ENCODE results near the gene AGPAT2. TPM values are rescaled to one million over a fixed set of nuclear protein-coding genes. Genes with fewer than 3 reads are reported as not detected.

AGPAT2 gene
- 13.5 and 14.7 TPM in 2 replicates for total RNA-seq

GRCh38 chr9:136686794-136687711 is at the start of gene AGPAT2:
Gene AGPAT2 (minus strand): TSS chr9:136687457. CDS start chr9:136687357, 100 bp downstream.
- intact Hi-C loops (cut with micrococcal nuclease) = loop anchor here (1.0 kb wide), 4 partner anchors 14 to 204 kb away; partner anchors contain the start of genes DIPK1B and SEC16A

DNA sequence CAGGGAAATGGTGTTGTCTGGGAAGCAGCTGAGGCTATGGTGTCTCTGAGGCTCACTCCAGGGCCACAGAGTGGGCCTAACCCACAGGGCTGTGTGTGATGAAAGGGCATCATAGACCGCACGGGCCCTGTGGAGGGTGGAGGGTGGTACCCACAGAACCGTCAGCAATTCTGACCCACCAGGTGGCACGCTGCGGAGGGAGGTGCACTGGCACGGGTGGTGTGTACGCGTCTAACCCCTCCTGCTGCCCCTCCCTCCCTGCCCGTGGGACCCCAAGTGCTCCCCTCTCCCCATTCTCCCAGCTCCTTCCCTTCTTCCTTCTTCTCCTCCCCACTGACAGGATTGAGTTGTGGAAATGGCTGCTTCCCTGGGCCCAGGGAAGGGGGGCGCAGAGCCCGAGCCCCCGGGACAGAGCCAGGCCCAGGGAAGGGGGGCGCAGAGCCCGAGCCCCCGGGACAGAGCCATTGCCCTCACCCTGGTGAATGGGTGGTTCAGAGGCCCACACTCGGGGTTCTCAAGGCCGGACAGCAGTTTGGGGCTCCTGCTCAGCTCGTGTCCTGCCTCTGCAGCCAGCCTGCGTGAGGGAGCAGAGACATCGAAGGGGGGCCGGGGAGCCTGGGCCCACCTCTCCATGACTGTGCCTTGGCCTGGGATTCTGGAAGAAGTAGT is 48.7 kb upstream of the AGPAT2 start:
- intact Hi-C loops (cut with micrococcal nuclease) = no loop called here

DNA sequence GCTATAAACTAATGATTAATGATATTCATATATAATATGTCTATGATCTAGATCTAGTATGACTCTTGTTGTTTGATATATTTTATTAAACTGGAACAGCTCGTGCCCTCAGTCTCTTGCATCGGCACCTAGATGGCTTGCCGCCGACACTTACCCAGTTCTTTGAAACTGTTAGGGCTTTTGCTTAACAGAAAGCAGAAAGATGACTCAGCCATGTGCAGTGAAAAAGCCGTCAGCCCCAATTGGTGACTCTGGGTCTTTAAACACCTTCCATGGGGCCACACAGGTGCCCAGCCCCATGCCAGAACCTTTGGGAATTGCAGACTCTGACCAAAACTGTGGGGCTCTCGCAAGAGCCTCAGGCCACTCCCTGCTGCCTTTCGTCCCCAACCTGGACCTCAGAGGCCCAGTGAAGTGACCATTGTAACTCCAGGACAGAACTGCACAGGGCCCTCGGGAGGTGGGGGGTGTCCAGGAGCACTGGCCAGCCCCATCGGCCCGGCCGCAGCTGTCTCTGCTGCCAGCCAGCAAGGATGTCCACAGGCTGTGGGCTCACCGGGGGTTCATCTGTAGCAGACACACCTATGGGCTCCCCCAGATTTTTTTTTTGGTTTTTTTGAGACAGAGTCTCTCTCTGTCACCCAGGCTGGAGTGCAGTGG is 47.7 kb upstream of the AGPAT2 start:
- intact Hi-C loops (cut with micrococcal nuclease) = no loop called here

GRCh38 chr9:136733611-136734010 is 46.4 kb upstream of the AGPAT2 start:
- intact Hi-C loops (cut with micrococcal nuclease) = no loop called here

DNA sequence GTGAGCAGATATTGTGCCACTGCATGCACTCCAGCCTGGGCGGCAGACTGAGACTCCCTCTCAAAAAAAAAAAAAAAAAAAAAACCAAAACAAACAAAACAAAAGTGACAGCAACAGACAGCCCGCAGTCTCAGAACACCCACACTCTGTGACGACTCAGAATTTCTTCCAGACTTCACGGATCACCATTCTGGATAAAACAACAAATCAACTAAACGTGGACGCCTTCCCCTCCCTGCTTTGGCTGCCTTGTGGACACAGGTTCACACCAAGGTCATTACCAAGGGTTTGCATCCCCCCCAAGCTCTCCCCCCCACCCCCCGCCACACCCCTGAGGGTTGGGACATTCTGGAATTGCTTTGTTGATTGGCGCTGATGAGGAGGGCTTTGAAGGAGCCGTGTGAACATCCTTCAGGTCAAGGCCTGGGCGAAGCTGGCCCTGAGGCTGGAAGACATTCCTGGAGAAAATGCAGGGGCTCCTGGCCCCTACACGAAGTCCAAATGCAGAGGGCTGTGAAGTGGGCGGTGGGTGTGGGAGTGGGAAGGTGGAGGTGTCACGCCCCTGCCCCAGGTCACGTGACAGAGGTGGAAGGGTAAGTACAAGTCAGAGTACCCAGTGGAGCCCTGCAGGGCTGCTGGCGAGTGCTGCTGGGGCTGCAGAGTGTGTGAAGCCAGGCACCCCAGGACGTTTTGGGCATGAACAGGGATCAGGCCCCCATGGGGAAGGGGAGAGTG is 45.4 kb upstream of the AGPAT2 start:
- intact Hi-C loops (cut with micrococcal nuclease) = no loop called here

DNA sequence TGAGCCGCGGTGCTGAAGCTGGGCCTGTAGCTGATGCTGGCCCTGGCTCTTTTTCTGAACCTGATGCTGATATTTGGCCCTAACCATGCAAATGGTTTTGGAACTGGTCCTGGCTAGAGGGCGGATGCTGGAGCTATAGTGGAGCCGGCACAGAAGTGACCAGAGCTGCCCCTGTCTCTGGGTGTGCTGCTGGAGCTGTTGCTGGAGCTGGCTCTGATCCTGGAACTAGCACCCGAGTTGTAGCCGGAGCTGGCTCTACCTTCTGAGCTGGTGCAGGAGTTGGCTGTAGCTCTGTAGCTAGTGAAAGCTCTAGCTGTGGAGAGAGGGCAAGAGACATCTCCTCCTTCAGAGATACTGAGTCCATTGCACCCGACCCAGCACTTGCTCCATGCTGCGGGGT is 42.7 kb upstream of the AGPAT2 start:
- intact Hi-C loops (cut with micrococcal nuclease) = no loop called here

DNA sequence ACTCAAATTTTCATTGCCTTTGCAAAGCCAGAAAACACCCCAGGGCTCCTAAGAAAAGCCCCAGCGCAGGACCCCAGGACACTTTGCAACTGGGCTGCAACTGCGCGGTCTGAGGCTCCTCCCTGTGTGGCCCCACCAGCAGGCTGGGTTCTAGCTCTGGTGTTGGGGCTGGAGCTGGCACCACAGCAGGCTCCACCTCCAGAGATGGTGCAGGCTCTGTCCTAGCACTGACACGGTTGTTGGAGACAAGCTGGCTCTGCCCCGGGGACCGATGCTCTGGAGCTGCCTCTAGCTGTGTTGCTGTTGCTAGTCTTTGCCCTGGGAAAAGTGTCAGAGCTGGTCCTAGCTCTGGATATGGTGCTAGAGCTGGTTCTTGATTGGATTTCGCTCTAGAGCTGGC is 41.9 kb upstream of the AGPAT2 start:
- intact Hi-C loops (cut with micrococcal nuclease) = no loop called here

GRCh38 chr9:136728548-136729123 is 41.4 kb upstream of the AGPAT2 start:
- intact Hi-C loops (cut with micrococcal nuclease) = loop anchor here (1.0 kb wide), 1 partner anchor 41 kb away; the partner anchor contains the start of gene AGPAT2

DNA sequence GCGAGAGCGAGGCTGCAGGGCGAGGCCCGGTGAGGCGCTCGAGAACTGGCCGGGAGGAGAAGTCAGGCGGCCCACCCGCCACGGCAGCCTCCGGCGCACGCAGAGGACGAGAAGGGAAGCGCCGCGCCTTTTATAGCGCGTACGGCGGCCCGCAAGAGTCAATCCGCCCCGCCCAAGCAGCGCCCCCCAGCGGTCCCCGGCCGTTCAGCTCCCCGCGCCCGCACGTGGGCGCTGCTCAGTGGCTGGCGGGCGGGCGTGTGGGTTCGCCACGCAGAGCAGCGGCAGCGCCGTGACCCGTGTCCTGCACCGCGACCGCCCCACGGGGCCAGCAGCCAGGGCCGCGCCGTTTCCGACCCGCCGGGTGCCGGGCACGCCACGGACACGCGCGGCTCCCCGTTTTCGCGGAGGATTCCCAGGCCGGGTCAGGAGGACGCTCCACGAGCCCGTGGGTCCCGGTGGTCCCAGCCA is 40.9 kb upstream of the AGPAT2 start:
- intact Hi-C loops (cut with micrococcal nuclease) = loop anchor here (1.0 kb wide), 1 partner anchor 41 kb away; the partner anchor contains the start of gene AGPAT2

DNA sequence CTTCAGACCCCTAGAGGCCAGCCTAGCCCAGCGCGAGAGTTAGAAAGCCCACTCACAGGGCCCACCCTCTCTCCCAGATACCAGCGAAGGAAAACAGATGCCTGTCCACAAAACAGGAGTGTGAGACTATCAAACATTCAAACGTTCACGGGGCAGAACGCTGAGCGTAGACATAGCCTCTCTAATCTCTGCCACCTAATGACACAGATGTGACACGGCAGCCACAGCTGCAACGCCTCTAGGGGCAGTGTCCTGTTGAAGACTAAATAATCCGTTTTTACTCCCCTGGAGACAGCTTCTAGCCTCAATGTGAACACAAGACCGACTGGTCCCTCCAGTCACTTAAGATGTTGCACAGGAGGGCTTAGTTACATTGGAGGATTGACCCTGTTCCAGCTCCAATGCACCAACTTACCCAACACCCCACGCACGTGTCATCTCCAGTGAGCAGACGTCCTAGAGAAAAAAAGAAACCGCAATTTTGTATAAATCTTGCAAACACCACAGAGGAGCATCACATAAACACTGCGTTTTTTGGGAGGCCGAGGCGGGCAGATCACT is 39.5 kb upstream of the AGPAT2 start:
- intact Hi-C loops (cut with micrococcal nuclease) = loop anchor here (1.0 kb wide), 2 partner anchors 25 to 243 kb away; partner anchors contain the start of gene SEC16A

DNA sequence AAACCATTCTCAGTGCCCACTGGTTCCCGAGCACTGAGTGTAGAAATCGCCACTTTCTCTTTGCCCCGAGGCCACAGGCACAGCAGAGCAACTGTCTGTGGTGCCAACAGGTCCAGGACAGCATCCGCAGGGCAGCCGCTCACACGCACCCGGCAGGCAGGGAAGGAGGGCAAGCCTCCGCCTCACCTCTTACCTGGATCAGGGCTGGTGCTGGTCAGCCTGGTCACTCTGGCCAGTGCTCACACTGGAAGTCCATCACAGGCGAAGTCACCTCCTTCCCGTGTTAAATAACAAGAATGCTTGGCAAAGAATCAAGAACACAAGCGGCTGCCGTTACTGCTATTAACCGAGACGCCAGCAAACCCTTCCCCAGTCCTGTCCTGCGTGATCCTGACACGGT is 38.9 kb upstream of the AGPAT2 start:
- intact Hi-C loops (cut with micrococcal nuclease) = no loop called here

GRCh38 chr9:136725612-136726011 is 38.4 kb upstream of the AGPAT2 start:
- intact Hi-C loops (cut with micrococcal nuclease) = no loop called here

DNA sequence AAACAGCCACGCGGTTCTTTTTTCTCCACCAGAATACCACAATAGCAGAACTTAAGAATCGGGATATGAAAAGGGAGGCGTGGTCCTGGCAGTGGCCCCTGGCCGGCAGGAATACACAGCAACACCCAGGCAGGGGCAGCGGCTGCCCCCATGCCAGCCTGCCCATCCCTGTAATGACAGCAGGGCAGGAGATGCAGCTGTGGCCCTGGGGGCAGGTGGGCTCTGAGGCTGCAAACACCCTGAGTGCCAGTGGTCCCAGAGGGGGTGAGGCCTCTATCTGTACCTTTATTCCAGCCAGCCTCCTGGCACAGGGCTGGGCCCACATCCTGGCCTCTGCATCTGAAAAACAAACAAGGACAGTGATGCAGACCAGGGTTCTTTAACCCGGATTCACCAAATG is 37.5 kb upstream of the AGPAT2 start:
- intact Hi-C loops (cut with micrococcal nuclease) = no loop called here

DNA sequence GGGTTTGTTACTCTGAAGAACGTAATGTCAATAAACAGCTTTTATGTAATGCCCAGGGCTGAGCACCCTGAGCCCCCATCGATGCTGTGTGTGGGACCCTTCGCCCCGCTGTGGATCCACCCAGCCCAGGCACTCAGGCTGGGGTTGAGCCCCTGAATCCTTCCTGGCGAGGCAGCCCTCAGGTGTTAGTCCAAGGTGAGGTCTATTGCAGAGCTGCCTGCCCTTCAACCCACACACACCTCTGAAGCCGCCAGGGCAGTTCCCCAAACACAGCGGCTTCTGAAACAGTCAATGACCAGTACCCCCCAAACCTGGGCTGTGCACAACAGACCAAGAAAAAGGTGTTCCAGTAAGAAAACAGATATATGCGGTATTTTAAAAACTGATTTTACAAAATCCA is 36.7 kb upstream of the AGPAT2 start:
- intact Hi-C loops (cut with micrococcal nuclease) = no loop called here

DNA sequence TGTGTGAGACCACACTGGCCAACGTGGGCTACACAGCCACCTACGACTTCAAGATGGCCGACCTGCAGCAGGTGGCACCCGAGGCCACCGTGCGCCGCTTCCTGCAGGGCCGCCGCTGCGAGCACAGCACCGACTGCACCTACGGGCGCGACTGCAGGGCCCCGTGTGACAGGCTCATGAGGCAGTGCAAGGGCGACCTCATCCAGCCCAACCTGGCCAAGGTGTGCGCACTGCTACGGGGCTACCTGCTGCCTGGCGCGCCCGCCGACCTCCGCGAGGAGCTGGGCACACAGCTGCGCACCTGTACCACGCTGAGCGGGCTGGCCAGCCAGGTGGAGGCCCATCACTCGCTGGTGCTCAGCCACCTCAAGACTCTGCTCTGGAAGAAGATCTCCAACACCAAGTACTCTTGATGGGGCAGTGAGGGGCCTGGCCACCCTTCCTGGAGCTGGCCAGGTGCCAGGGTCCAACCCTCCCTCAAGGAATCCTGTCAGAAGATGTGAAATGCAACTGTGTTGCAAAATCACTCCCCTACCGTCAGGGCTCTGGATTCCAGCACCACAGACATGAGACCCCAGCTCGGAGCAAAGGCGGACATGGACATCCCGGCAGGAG is 36.2 kb upstream of the AGPAT2 start:
- intact Hi-C loops (cut with micrococcal nuclease) = no loop called here

DNA sequence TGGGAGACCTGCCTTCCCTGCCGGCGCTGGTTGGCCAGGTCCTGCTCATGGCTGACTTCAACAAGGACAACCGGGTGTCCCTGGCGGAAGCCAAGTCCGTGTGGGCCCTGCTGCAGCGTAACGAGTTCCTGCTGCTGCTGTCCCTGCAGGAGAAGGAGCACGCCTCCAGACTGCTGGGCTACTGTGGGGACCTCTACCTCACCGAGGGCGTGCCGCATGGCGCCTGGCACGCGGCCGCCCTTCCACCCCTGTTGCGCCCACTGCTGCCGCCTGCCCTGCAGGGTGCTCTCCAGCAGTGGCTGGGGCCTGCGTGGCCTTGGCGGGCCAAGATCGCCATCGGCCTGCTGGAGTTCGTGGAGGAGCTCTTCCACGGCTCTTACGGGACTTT is 35.7 kb upstream of the AGPAT2 start:
- intact Hi-C loops (cut with micrococcal nuclease) = no loop called here

- intact Hi-C loops (cut with micrococcal nuclease) = no loop called here
Observed at GRCh38 chr9:136722093-136722968, 35.1 kb upstream of the AGPAT2 start.

GRCh38 chr9:136721339-136722092 is 34.3 kb upstream of the AGPAT2 start:
- intact Hi-C loops (cut with micrococcal nuclease) = no loop called here
